ENCODE results near the gene SIRPD. TPM values are rescaled to one million over a fixed set of nuclear protein-coding genes. Genes with fewer than 3 reads are reported as not detected.
A peak's percentile ranks its signal among the peaks of the same experiment; 100 is the strongest.

Gene SIRPD
- total RNA-seq, 1 experiment from 2014 or later: not detected

- peak in 1 of 2 experiments; percentile 8 for DNase-seq
- intact Hi-C loops (cut with micrococcal nuclease; ENCODE audit: unreplicated experiment): loop anchor here (10.0 kb wide), 1 partner anchor 202 kb away; no protein-coding TSS in a partner anchor
- ChIA-PET POLR2A (no interaction called here), CTCF (interaction anchor here (1.0 to 1.4 kb wide), 3 partner anchors 29 to 244 kb away, joined by 3 to 5 read pairs (median 4); no protein-coding TSS in a partner anchor)
- Histone ChIP-seq H3K4me1 (no peaks in the 10 kb centered on the region), H3K4me3 (ENCODE audit: low read depth, low read length) (no peak overlapping the region), H3K9me3 (no peaks in the 10 kb centered on the region), H3K36me3 (ENCODE audit: control insufficient read depth, insufficient read depth, low read length) (no peaks in the 10 kb centered on the region), H3K27me3 (replicated peaks; ENCODE audit: control insufficient read depth, insufficient read depth, low read length) (no peaks in the 10 kb centered on the region)
- no peaks in the 10 kb centered on the region for H3K4me1 Mint-ChIP-seq (ENCODE audit: low read depth, unreplicated experiment)
- H3K9me3 Mint-ChIP-seq (ENCODE audit: unreplicated experiment): no peaks in the 10 kb centered on the region
- no peaks in the 10 kb centered on the region for H3K36me3 Mint-ChIP-seq (ENCODE audit: insufficient read depth, unreplicated experiment)
- H3K4me3 Mint-ChIP-seq (ENCODE audit: unreplicated experiment): no peak overlapping the region
- TF ChIP-seq CTCF (IDR thresholded peaks at IDR 0.05; ENCODE audit: insufficient read depth in 1 of 2, low read depth in 1 of 2, low read length in 1 of 2, severe bottlenecking in 1 of 2, unreplicated experiment in 1 of 2): peak in 1 of 2 experiments; percentile 13
- no peak overlapping the region for H3K27ac Mint-ChIP-seq (ENCODE audit: unreplicated experiment)
- no TSS peak for BruUV-seq (replicated peaks)
- H3K27me3 Mint-ChIP-seq (ENCODE audit: insufficient read depth, unreplicated experiment): peaks cover 13% of the 10 kb centered on the region
These were observed 24.4 kb downstream of the SIRPD start for GRCh38 chr20:1533059-1533458.

- intact Hi-C loops (cut with micrococcal nuclease; ENCODE audit: unreplicated experiment): no loop called here
- H3K4me3 Mint-ChIP-seq (ENCODE audit: unreplicated experiment): no peak overlapping the region
- Histone ChIP-seq H3K27me3 (replicated peaks; ENCODE audit: control insufficient read depth, insufficient read depth, low read length) (no peaks in the 10 kb centered on the region), H3K9me3 (no peaks in the 10 kb centered on the region), H3K4me3 (ENCODE audit: low read depth, low read length) (no peak overlapping the region), H3K36me3 (ENCODE audit: control insufficient read depth, insufficient read depth, low read length) (no peaks in the 10 kb centered on the region), H3K4me1 (no peaks in the 10 kb centered on the region)
- no peak overlapping the region for H3K27ac Mint-ChIP-seq (ENCODE audit: unreplicated experiment)
- POLR2A ChIA-PET: no interaction called here
- H3K27me3 Mint-ChIP-seq (ENCODE audit: insufficient read depth, unreplicated experiment): peaks cover 16% of the 10 kb centered on the region
- H3K9me3 Mint-ChIP-seq (ENCODE audit: unreplicated experiment): no peaks in the 10 kb centered on the region
- H3K36me3 Mint-ChIP-seq (ENCODE audit: insufficient read depth, unreplicated experiment): no peaks in the 10 kb centered on the region
- no peak for TF ChIP-seq CTCF (IDR thresholded peaks at IDR 0.05; ENCODE audit: insufficient read depth in 1 of 2, low read depth in 1 of 2, low read length in 1 of 2, severe bottlenecking in 1 of 2, unreplicated experiment in 1 of 2)
- CTCF ChIA-PET: no interaction called here
- no peaks in the 10 kb centered on the region for H3K4me1 Mint-ChIP-seq (ENCODE audit: low read depth, unreplicated experiment)
- no peak for DNase-seq
- BruUV-seq (replicated peaks): no TSS peak
These were observed 28.7 kb downstream of the SIRPD start for GRCh38 chr20:1528811-1529210.

GRCh38 chr20:1527923-1528322 lies 29.6 kb downstream of the SIRPD start:
- no peaks in the 10 kb centered on the region for H3K9me3 Mint-ChIP-seq (ENCODE audit: unreplicated experiment)
- H3K4me1 Mint-ChIP-seq (ENCODE audit: low read depth, unreplicated experiment): no peaks in the 10 kb centered on the region
- peaks cover 19% of the 10 kb centered on the region for H3K27me3 Mint-ChIP-seq (ENCODE audit: insufficient read depth, unreplicated experiment)
- Histone ChIP-seq H3K27me3 (replicated peaks; ENCODE audit: control insufficient read depth, insufficient read depth, low read length) (no peaks in the 10 kb centered on the region), H3K4me3 (ENCODE audit: low read depth, low read length) (no peak overlapping the region), H3K9me3 (no peaks in the 10 kb centered on the region), H3K36me3 (ENCODE audit: control insufficient read depth, insufficient read depth, low read length) (no peaks in the 10 kb centered on the region), H3K4me1 (no peaks in the 10 kb centered on the region)
- no peak for DNase-seq
- H3K4me3 Mint-ChIP-seq (ENCODE audit: unreplicated experiment): no peak overlapping the region
- no TSS peak for BruUV-seq (replicated peaks)
- intact Hi-C loops (cut with micrococcal nuclease; ENCODE audit: unreplicated experiment): no loop called here
- H3K36me3 Mint-ChIP-seq (ENCODE audit: insufficient read depth, unreplicated experiment): no peaks in the 10 kb centered on the region
- CTCF ChIA-PET: no interaction called here
- no peak overlapping the region for H3K27ac Mint-ChIP-seq (ENCODE audit: unreplicated experiment)
- TF ChIP-seq CTCF (IDR thresholded peaks at IDR 0.05; ENCODE audit: insufficient read depth in 1 of 2, low read depth in 1 of 2, low read length in 1 of 2, severe bottlenecking in 1 of 2, unreplicated experiment in 1 of 2): no peak
- POLR2A ChIA-PET: no interaction called here

Data from Caco-2 (cell line).